Activated CD8-positive, alpha-beta memory T cell treated with anti-CD3 and anti-CD28 coated beads, Interleukin-2, amount 50 U/mL, for 4 hours (primary cell): ENCODE results near the gene LPIN3.

ENCODE experiments used
- DNase-seq: peaks from one replicate; pipeline ENCODE4 v3.0.0-alpha.2; 2020

The LPIN3 gene

DNA sequence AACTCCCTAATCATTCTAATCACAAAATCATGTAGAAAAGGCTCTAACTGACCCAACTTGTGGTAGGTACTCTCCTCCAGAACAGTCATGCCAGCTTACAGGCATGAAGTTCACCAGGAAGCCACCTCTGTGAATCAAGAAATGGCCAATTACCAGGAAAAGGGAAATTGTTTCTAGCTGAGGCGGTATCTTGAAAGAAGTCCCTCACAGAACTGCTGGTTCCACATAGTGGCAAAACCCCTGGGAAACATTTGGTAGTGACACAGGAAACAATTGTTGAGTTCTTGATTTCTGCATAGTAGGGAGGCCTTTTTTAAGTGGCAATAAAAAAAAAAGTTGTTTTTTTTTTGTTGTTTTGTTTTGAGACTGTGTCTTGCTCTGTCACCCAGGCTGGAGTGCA is 19.6 kb upstream of the LPIN3 start:
- DNase-seq = no peak

DNA sequence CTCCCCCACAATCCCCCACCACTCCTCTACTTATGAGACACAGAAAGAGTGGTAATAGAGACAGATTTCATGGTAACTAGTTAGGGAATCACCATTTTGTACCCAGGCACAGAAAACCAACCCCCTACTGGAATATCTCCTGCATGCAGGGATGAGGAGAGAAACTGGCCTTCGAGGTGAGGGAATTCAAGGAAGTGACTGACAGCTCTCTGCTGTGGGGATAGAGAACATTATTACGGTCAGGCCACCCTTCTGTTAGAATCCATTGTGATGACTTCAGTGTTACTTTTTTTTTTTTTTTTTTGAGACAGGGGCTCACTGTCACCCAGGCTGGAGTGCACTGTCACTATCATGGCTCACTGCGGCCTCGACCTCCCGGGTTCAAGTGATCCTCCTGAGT is 13.4 kb upstream of the LPIN3 start:
- no peak for DNase-seq

DNA sequence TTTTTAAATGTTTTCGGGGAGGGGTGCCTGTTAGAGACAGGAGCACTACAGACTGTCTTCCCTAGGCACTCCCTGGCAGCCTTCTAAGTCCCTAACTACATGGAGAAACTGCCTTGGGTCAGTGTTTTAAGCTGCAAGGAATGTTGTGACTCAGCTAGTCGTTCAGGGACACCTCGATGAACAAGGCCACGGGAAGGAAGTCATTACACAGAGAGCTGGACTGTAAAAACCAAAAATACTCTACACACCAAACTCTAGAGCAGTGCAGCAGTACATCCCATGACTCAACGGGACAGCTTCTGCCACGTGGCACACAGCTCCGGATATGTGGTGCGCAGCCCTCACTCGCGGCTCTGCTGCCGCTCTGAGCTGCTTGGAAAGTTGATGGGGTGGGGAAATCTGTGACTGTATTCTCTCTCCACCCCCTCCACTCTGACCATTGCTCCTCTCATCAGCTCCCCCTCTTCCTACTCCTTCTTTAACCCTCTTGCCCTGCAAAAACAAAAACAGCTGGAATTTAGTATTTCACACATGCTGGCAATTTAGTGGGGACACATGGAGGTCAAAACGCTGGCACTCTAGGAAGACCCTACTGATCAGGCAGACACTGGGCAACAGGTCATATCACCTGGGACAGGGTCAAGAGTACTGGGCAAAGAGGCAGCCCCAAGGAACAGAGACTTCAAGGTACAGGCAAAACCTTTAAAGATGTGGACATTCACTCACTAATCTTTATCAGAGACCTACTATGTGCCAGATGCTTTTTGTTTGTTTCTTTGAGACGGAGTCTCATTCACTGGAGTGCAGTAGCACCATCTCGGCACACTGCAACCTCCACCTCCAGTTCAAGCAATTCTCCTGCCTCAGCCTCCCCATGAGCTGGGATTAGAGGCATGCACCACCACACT is 10.9 kb upstream of the LPIN3 start:
- peak; percentile 68 for DNase-seq

DNA sequence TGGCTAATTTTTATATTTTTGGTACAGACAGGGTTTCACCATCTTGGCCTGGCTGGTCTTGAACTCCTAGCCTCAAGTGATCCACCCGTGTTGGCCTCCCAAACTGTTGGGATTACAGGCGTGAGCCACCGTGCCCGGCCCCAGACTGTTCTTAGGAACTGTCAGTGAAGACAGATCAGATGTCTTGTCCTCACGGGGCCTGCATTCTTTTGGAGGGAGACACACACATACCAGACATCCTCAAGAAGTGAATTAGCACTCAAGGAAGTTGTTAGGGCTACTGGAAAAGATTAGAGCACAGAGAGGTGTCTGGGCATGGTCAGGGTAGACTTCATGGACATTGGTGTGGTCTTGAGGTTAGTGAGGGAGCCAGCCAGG is 10.3 kb upstream of the LPIN3 start:
- no peak for DNase-seq

DNA sequence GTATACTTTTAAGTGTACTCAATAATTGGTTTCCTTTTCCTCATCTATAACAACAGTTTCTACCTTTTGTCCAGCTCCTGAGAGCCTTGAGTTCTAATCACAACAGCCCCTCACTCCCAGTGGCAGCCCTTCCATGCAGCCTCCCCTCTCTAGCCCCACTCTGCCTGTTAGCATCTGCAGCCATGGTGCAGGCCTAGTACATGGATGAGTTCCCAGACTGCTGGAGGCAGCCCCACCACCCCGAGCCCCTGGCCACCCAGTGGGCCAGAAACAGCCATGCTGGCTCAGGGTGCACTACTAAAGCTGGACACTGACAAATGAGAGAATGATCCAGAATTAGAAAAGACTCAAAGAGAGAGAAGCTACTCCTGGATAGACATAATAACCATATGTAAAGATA is 9.7 kb upstream of the LPIN3 start:
- DNase-seq = no peak

DNA sequence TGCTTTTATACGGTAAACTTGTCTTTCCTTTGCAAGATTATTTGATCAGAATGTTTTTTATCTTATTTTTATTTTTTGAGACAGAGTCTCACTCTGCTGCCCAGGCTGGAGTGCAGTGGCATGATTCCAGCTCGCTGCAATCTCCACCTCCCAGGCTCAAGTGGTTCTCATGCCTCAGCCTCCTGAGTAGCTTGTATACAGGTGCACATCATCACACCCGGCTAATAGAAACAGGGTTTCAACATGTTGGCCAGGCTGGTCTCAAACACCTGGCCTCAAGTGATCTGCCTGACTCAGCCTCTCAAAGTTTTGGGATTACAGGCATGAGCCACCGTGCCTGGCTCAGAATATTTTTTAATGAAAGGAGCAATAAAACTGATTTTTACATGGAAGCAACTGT is 8.9 kb upstream of the LPIN3 start:
- no peak for DNase-seq

DNA sequence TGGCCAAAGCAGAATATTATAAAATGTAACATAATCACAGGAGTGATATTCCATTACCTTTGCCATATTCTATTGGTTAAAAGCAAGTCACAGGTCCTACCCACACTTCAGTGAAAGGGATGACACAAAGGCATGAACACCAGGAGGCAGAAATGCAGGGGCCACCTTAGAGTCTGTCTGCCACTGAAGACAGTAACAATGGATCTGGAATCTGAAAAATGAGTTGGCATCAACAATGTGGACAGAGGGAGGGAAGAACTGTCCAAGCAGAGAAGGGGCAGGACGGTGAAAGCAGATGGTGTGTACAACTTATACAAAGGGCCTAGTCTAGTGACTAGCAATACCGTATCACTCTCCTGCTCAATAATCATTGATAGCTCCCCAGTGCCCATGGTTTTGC is 6.6 kb upstream of the LPIN3 start:
- no peak for DNase-seq

DNA sequence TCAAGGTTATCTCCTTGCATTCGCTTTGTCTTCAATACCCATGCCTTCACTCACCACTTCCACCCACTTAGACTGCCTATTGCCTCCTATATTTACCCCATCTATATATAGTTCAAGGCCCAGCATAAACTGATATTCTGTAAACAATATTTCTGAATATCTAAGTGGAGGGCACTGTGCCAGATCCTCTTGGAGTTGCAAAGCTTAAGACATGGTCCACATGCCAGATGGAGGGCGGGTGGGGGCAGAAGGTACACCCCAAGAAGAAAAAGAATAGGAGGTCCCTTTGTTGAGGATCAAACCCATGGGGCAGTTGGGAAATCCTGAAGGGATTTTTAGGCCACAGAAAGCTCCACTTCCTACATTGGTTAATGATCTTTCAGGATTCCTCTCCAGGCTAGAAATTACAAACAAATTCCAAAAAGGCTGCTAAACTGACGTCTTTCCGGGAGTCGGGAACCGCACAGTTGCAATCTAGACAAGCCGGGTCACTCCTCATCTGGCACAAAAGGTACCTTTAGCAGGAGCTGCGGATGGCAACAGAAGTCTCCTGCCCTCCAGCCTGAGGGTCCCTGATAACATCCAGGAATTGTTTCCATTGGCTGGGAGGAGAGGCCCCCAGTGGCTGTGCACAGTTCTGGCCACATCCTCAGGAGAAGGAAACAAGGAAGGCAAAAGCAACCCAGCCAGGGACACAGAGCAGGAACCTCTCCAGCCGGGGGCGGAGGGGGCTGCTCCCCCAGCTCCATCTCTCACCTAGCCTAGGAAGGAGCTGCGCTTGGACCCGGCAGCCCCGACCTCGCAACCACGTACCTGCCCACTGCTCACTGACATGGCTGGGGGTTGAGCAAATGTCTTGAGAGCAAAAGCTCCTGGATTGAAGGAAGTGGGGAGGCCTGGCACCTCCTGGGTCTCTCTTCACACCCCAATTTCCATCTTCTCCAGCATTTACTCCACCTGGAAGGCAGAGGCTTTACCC is 5.9 kb upstream of the LPIN3 start:
- no peak for DNase-seq

DNA sequence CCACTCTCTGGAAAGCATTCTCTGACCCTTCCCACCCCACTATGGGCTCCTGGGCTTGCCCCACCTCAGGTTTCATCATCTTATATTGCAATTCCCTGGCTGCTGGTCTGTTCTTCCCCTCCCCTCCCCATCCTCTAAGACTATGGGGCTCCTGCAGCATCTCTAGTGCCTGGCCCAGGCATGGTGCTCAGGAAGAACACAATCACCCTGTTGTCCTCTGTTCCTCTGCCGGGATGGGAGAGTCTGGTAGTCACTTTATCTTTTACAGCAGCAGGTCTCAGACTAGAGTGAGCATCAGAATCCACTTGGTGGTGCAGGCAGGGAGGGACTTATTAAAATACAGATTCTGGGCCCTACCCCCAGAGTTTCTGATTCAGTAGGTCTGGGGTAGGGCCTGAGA is 5.0 kb upstream of the LPIN3 start:
- DNase-seq = no peak

DNA sequence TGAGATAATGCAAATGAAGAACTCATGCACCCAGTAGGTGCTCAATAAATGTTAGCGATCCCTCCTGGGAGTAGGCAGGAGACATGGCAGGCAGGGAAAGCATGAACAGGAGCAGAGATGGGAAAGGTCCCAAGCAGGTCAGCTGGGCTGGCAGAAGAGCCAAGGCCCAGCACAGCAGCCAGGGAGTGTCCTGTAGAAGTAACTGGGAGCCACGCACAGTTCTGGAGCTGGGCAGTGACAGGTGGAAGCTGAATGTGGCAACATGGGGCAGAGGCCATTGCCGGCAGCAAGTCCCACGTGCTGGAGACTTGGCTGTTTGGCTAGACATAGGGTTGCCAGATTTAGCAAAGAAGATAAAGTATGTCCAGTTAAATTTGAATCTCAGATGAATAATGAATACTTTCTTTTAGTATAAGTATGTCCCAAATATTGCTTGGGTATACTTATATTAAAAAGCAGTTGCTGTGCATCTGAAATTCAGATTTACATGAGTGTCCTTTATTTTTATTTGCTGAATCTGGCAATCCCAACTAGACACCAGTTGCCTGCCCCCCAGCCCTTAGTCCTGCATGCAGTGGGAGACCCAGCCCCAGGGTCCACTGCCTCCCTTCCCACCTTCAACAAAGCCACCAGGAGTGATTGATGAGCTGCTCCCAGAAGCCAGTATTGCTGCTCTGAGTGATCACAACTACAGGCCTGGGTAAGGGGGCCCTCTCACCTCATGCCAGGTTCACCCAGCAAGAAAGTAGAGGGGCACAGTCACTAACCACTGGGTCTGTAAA is 3.7 kb upstream of the LPIN3 start:
- no peak for DNase-seq

DNA sequence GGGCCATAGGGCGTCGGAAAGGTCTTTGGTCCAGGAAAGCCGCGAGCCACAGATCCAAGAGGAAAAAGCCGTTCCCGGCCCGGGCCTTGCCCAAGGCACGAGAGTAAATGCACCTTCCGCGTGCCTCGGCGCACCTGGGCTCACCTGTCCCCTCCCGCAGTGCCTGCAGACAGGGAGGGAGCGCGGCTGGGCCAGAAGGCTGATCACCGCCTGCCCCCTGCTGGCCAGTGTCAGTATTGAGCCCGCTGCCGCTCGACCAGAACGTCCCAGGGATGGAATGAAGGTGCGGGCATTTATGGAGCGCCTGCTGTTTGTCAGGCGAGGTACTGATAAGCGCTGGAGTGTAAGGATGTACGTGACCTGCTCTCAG is 679 bp upstream of the LPIN3 start:
- DNase-seq = peak; percentile 87

DNA sequence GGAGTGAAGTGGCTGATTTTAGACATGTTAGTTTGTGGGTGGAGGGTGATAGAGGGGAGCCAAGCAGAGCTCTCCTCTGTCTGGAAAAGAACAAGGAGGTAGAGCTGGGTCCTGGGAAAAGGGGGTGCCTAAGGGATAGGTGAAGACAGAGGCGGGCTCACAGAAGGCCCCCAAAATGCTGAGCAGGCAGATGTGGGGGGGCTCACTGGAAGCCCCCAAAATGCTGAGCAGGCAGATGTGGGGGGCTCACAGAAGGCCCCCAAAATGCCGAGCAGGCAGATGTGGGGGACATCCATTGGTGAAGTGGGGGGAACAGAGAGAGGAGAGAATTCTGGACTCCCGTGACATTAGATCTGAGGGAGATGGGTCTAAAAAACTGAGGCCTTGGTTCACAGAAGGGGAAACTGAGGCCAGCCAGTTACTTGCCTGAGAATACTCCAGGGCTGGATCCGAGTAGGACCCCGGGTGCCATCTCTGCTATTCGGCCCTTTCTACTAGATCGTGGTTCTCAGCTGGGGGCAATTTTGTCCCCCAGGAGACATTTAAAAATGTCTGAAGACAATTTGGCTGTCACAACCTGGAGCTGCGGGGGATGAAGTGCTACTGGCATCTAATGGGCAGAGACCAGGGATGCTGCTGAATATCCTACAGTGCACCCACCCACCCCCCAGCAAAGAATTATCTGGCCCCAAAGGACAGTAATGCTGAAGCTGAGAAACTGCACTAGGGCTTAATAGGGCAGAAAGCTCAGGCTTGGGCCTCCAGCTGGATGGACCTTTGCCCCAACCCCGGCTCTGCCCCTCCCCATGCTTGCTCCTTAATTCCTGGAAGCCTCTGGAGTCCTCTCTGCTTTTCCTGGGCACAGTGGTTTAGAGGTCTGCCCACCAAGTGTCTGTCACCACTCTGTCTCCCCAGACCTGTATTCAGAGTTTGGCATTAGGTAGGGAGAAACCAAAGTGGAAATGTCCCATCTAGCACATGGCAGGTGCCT is 2.1 kb downstream of the LPIN3 start:
- no peak for DNase-seq

DNA sequence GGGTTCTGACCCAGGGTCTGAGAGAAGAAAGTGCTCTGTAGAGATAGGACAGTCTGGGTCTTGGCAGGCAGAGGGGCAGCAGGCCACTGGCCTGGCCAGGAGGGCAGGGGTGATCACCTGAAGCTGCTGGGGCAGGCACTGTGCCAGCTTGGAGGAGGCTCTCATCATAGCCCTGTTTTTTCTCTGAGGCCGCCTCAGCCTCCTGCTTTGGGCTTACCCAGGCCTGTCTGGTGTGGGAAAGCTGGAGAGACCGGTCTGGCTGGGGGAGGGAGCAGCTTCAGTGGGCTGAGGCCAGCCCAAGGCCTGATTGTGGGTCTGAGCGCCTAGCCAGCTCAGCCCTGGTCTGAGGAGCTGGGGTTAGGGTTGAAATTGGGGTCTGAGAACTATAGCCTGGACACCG is 3.9 kb downstream of the LPIN3 start:
- no peak for DNase-seq

DNA sequence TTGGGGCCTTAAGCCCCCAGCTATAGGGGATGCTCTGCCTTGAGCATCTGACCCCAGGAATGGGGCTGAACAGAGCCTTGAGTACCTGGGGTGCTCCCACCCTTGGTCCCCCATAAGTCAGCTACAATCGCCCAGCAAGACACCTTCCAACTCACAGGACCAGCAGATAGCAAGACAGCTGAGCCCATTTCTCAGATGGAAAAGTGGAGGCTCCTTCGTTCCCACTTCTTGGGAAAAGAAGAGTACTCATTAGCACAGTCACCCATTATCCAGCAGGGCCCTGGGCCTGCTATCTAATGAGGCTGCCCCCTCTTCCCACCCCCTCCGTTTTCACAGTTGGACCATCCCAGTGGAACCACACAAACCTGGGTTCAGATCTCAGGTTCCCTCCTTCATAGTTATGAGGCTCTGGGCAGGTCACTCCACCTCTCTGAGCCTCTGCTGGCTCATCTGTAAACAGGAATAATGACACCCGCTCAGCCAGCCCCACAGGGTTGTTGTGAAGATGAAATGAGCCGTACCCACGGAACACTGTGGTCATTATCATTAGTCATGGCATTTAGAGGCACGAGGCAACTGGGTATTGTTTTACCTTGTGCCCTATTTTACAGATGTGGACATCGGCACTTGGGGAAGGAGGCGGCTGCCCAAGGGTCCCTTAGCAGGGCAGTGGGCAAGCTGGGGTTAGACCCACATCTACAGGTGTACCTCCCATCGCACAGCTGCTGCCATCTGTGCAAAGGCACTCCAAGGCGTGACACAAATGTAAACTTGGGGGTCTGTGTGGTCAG is 4.5 kb downstream of the LPIN3 start:
- no peak for DNase-seq

DNA sequence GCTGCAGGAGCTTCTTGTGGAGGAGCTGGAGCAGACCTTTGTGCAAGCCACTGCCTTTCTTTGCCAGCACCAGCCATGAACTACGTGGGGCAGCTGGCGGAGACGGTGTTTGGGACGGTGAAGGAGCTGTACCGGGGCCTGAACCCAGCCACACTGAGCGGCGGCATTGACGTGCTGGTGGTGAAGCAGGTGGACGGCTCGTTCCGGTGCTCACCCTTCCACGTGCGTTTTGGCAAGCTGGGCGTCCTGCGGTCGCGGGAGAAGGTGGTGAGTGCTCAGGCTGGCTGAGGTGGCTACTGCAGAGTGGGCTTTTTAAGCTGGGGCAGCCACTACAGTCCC is 5.1 kb downstream of the LPIN3 start:
- DNase-seq = no peak

DNA sequence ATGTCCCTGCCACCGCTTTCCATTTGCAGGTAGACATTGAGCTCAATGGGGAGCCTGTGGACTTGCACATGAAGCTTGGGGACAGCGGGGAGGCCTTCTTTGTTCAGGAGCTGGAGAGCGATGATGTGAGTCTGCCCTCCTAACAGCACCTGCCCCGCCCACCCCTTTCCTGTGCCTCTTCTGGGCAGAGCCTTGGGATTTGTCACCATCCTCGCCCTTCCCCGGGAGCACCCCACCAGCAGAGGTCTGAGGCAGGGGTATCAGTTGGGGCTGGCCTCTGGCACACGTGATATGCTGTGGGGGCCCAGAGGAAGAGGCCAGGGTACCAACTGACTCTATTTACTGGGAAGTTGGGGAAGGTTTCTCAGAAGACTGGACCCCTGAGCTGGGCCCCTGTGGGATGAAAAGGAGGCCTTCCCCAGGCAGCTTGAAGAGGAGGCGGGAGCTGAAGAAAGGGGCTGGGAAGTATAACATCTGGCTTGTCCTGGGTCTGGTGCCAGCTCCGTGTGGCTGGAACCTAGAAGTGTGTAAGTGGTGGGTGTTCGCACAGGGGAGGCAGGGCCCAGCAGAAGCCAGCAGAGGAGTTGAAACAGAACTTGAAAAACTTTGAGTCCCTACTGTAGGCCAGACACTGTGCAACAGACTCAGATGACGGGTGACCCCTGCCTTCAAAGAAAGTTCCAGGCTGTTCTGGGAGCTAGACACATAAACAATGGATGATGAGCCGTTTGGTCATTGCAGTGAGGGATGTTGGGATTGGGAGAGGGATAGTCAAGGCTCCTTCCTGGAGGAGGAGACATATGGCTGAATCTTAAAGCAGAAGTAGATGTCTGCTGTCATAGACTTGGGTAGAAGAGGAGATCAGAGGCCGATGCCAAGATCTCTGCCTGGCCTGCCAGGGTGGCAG is 7.2 kb downstream of the LPIN3 start:
- no peak for DNase-seq

DNA sequence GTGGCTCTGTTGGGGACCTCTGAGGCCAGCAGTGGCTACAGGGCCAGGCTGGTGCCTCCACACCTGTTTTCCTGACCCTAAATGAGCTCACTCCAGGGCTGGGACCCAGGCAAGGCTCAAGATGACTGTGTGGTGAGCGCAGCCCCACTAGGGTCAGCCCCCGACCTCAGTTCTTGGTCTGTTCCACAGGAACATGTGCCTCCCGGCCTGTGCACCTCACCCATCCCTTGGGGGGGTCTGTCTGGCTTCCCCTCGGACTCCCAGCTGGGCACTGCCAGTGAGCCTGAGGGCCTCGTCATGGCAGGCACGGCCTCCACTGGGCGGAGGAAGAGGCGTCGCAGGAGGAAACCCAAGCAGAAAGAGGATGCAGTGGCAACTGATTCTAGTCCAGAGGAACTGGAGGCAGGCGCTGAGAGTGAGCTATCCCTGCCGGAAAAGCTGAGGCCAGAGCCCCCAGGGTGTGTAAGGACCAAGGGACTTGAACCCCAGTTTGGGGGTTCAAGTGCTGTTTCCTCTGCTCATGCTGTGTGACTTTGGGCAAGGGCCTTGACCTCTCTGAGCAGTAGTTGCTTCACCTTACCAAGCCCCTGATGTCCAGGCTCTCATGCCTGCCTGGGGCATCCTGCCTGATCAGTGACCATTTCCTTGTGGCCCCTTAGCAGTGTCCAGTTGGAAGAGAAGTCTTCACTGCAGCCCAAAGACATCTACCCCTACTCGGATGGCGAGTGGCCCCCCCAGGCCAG is 8.0 kb downstream of the LPIN3 start:
- DNase-seq = no peak

DNA sequence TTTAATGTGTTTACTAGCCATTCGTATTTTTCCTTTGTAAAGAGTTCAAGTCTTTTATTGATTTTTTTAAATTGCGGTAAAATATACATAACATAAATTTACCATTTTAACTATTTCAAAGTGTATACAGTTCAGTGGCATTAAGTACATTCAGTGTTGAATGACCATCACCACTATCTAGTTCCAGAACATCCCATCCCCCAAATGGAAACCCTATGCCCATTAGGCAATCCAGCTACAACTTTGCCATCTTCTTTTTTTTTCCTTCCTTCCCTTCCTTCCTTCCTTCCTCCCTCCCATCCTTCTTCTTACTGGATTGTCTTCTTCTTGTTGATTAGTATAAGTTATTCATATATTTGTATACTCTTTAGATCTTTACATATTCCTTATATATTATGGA is 8.6 kb downstream of the LPIN3 start:
- DNase-seq = no peak

DNA sequence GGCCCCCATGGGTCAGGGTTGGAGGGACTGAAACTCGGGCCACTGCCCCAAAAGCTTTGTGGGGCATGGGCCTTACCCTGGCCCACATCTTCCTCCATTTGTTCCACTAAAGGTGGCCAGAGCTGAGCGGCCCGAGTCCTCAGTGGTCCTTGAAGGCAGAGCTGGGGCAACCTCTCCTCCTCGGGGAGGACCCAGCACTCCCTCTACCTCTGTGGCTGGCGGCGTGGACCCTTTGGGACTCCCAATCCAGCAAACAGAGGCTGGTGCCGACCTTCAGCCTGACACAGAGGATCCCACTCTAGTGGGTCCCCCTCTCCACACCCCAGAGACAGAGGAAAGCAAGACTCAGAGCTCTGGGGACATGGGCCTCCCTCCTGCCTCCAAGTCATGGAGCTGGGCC is 9.3 kb downstream of the LPIN3 start:
- DNase-seq = no peak
